H7 (cell line): Measurements from ENCODE around the gene WDHD1. TPM values are rescaled to one million over a fixed set of nuclear protein-coding genes. Genes with fewer than 3 reads are reported as not detected.
A peak's percentile ranks its signal among the peaks of the same experiment; 100 is the strongest.
"Not testable (repeated sequence)": the region's sequence is repeated elsewhere in the genome, so short reads cannot be mapped to it uniquely, and the experiment has no call there.

Source experiments
- DNase-seq: peaks from one replicate; pipeline ENCODE4 v3.0.0; 2012
- H3K27me3 ChIP-seq: 2 replicates; pipeline ENCODE4 v1.6.0; 2011; ENCODE audit warnings: mild to moderate bottlenecking, low read length; ENCODE audit not compliant: control insufficient read depth, insufficient read depth
- H3K36me3 ChIP-seq: replicated peaks from 2 replicates; pipeline ENCODE4 v1.5.1; 2011; ENCODE audit warnings: low read length; ENCODE audit not compliant: control insufficient read depth, insufficient read depth
- H3K4me3 ChIP-seq: 2 replicates; pipeline ENCODE4 v1.5.1; 2011; ENCODE audit warnings: low read depth, mild to moderate bottlenecking, control low read depth, low read length, moderate library complexity; ENCODE audit not compliant: insufficient read depth
- total RNA-seq: library from RNA; depleted of rRNA; stranded (reverse); fragments of >200 nt; shearing (Covaris generic); gene quantifications from 2 replicates; pipeline ENCODE4 v1.2.3, GENCODE V29; 2014

WDHD1 gene
- total RNA-seq, 1 experiment from 2014 or later, result 39.4 TPM

DNA sequence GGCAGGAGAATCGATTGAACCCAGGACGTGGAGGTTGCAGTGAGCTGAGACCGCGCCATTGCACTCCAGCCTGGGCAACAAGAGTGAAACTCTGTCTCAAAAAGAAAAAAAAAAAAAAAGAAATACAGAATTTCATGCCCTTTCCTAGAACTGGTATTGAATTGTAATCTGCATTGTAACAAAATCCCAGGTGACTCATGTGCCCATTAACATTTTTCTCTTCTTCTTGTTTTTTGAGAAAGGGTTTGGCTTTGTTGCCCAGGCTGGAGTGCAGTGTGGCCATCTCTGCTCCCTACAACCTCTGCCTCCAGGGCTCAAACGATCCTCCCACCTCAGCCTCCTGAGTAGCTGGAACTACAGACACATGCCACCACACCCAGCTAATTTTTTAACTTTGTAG lies 100.3 kb downstream of the WDHD1 start:
- H3K36me3 ChIP-seq, DNase-seq, H3K27me3 ChIP-seq, H3K4me3 ChIP-seq: not testable (repeated sequence)

DNA sequence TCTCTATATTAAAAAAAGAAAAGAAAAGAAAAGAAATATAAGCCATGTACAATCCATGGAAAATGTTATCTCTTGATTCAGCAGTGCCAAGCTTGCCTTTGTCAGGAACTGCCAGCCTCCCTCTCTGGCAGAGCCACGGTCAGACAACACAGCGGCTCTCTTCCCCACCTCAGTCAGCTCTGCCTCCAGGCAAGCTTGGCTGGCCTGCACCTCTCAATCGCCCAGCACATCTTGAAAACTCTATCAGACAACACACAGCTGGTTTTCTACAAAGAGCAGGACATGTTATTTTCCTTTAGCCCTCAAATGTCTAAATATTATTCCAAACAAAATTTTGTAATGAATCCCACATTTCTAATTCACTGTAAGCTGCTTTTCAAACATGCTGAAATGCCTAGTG lies 104.3 kb downstream of the WDHD1 start:
- Histone ChIP-seq H3K4me3 (no peak overlapping the region), H3K36me3 (no peaks in the 10 kb centered on the region), H3K27me3 (no peaks in the 10 kb centered on the region)
- no peak for DNase-seq

GRCh38 chr14:54920052-54920451 lies 106.8 kb downstream of the WDHD1 start:
- no peaks in the 10 kb centered on the region for H3K27me3 ChIP-seq
- H3K4me3 ChIP-seq, result no peak overlapping the region
- H3K36me3 ChIP-seq, result no peaks in the 10 kb centered on the region
- DNase-seq, result no peak

- H3K36me3 ChIP-seq, result no peaks in the 10 kb centered on the region
- H3K27me3 ChIP-seq, result no peaks in the 10 kb centered on the region
- no peak for DNase-seq
- H3K4me3 ChIP-seq, result no peak overlapping the region
Observed at GRCh38 chr14:54919330-54919729, 107.6 kb downstream of the WDHD1 start.

DNA sequence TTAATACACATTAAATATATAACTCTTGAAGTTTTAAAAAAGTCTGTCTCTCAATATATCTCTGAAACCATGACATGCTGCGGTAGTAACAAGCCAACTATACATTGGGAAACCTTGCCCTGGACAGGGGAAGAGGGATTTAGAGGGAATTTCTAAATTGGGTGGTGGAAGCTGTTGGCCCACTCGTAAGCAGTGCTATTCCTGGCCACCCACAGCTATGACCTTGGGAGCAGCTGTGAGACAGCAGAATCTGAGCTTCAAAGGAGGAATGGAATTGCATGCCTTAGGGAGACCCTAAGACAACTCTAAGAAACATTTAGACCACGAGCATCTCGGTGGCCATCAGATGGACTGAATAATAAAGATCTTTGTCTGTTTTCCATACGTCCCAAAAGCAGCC lies 108.5 kb downstream of the WDHD1 start:
- Histone ChIP-seq H3K4me3 (no peak overlapping the region), H3K27me3 (no peaks in the 10 kb centered on the region), H3K36me3 (no peaks in the 10 kb centered on the region)
- DNase-seq, result no peak

GRCh38 chr14:54916101-54916500 lies 110.8 kb downstream of the WDHD1 start:
- DNase-seq, result no peak
- no peaks in the 10 kb centered on the region for H3K27me3 ChIP-seq
- H3K36me3 ChIP-seq, result no peaks in the 10 kb centered on the region
- no peak overlapping the region for H3K4me3 ChIP-seq

- Histone ChIP-seq H3K27me3 (no peaks in the 10 kb centered on the region; the same call in 1 of the 2 replicates), H3K36me3 (no peaks in the 10 kb centered on the region), H3K4me3 (no peak overlapping the region)
- no peak for DNase-seq
Observed at GRCh38 chr14:54909817-54910558, 116.9 kb downstream of the WDHD1 start.

DNA sequence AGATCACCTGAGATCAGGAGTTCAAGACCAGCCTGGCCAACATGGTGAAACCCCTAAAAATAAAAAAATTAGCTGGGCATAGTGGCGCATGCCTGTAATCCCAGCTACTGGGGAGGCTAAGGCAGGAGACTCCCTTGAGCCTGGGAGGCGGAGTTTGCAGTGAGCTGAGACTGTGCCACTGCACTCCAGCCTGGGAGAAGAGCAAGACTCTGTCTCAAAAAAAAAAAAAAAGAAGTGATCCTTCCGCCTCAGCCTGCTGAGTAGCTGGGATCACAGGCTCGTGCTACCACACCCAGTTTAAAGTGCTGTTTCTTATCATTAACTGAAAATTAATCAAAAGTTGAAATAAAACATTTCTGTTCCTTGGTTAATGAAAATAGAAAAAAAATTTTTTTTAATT lies 117.9 kb downstream of the WDHD1 start:
- not testable (repeated sequence) for H3K27me3 ChIP-seq, DNase-seq, H3K4me3 ChIP-seq, H3K36me3 ChIP-seq

- H3K27me3 ChIP-seq, result peaks cover 1% of the 10 kb centered on the region; the same call in 1 of the 2 replicates
- no peaks in the 10 kb centered on the region for H3K36me3 ChIP-seq
- no peak overlapping the region for H3K4me3 ChIP-seq
- no peak for DNase-seq
Observed at GRCh38 chr14:54908190-54908589, 118.7 kb downstream of the WDHD1 start.

GRCh38 chr14:54906075-54906474 lies 120.8 kb downstream of the WDHD1 start:
- peaks cover 14% of the 10 kb centered on the region for H3K27me3 ChIP-seq
- no peak for DNase-seq
- H3K4me3 ChIP-seq, result no peak overlapping the region
- H3K36me3 ChIP-seq, result no peaks in the 10 kb centered on the region

GRCh38 chr14:54902521-54903420 lies 124.1 kb downstream of the WDHD1 start, which contains the start of gene GCH1:
TSS of gene GCH1 (minus strand) at chr14:54902826. CDS start at chr14:54902663, 163 bp downstream.
- Histone ChIP-seq H3K4me3 (peak within 1 kb of the TSS; percentile 84), H3K27me3 (peaks cover 21% of the 10 kb centered on the region), H3K36me3 (no peaks in the 10 kb centered on the region)
- DNase-seq, result peak; percentile 94

- Histone ChIP-seq H3K36me3 (no peaks in the 10 kb centered on the region), H3K27me3 (peaks cover 21% of the 10 kb centered on the region), H3K4me3 (peak overlapping the region; percentile 84)
- peak; percentile 75 for DNase-seq
Observed at GRCh38 chr14:54902143-54902520, 124.8 kb downstream of the WDHD1 start.

- Histone ChIP-seq H3K4me3 (peak overlapping the region; percentile 84), H3K36me3 (no peaks in the 10 kb centered on the region), H3K27me3 (peaks cover 21% of the 10 kb centered on the region)
- peak; percentile 19 for DNase-seq
Observed at GRCh38 chr14:54901380-54902142, 125.3 kb downstream of the WDHD1 start.

GRCh38 chr14:54899573-54899972 lies 127.3 kb downstream of the WDHD1 start:
- H3K4me3 ChIP-seq, result no peak overlapping the region
- peaks cover 21% of the 10 kb centered on the region for H3K27me3 ChIP-seq
- no peaks in the 10 kb centered on the region for H3K36me3 ChIP-seq
- no peak for DNase-seq
